Stimulated activated CD8-positive, alpha-beta memory T cell treated with anti-CD3 and anti-CD28 coated beads, Interleukin-15, amount 100 ng/mL, for 24 hours (primary cell): ENCODE measurements around the gene SUCO.

Source experiments
- DNase-seq: peaks from one replicate; pipeline ENCODE4 v3.0.0-alpha.2; 2020; ENCODE audit warnings: low read depth

The SUCO gene

DNA sequence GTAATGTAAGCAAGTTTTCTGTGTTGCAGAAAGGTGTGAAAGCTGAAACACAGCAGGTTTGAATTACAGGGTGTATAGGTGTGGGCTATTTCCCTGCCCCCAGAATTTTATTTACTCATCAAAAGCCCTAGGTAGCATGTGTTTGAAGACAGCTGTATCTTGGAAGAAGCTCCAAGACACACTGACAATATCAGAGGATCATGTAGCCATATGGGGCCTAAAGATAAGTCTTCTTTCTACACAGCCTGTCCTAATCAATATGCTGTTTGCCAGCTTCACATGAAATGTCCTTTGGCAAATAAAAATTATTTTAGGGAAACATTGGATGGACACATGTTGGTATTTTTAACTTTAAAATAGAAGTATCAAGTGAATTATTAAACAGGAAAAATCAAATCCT, 17.5 kb upstream of the SUCO start:
- DNase-seq, result no peak

DNA sequence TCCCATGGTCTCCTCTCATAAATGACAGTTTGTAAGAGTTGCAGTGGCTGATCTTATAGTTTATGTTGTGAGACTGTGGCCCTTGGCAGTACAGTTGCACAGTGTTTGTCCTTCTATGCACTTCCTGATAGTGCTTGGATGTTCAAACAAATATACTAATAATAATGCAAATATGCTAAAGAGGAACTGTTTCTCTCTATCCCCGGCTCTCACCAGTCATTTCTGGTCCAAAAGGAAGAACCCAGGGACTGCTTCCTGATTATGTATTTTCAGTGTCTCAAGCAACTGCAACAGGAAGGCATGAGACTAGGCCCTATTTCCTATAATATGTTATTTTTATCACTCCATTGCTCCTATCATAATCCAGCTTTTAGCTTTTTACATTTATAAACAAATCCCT, 17.0 kb upstream of the SUCO start:
- DNase-seq, result no peak

DNA sequence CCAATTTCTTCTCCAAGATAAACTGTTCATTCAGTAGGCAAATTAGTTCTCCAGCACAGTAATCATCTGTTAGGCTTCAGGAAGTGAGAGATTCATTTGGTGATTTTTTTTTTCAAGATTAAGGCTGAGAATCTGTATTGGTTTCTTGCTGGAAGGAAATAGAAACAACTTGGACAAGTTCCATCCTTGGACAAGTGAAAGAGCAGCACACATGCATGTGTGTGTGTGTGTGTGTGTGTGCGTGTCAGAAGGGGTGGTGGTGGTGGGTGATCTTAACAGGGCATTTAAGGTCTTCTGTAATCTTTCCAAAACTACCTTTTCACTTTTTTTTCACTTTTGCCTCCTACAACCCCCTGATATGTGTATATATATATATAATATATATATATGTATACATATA, 15.9 kb upstream of the SUCO start:
- DNase-seq, result no peak

DNA sequence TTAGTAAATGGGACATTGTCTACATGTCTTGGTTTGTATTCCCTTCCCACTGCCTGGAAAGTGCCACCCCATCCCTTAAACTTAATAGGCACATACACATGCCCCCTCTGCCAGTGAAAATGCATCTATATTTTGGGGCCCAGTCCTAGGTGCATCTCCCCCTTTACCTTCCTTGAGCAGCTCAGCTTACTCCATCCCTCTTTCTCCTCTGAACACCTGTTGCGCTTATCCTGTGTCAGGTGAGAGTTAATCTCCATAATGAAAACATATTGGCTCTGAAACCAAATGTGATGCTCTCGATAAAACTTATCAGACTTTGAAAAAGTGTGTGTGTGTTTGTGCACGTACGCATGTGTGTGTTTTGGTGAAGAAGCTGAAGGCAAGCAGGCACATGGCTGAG, 15.4 kb upstream of the SUCO start:
- no peak for DNase-seq

DNA sequence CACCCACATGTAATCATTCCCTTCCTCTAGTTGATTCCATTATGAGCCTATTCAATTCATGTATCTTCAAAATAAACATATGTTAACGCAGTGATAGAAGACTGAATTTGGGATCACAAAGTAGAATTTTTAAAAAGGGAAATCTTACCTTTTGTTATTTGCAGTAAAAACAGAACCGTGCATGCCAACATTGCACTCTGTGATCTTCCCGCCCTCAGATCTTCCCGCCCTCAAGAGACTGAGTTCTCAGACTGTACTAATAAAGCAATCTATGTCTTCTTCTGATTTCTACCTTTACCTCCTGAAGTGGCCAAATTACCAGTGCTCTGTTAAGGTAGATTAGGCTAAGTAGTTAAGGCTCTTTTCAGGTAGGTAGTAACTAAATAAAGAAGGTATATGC, 3.6 kb upstream of the SUCO start:
- no peak for DNase-seq

DNA sequence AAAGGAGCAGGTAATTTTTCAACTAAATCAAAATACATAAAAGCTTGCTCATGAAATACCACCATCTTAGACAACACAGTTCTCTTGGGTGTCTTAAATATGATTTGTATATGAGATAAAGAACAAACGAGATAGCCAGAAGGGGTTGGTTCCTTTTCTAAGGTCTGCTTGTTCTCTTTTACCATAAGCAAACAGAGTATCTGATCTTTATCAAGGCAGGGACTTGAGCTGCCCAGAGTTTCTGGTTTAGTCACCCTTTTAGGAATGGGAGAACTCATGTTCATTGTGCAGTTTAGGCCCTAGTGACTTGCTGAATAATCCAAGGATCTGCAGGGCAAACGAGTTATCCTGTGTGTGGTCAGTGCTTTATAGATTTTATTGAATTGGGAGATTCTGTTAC, 3.0 kb upstream of the SUCO start:
- no peak for DNase-seq

DNA sequence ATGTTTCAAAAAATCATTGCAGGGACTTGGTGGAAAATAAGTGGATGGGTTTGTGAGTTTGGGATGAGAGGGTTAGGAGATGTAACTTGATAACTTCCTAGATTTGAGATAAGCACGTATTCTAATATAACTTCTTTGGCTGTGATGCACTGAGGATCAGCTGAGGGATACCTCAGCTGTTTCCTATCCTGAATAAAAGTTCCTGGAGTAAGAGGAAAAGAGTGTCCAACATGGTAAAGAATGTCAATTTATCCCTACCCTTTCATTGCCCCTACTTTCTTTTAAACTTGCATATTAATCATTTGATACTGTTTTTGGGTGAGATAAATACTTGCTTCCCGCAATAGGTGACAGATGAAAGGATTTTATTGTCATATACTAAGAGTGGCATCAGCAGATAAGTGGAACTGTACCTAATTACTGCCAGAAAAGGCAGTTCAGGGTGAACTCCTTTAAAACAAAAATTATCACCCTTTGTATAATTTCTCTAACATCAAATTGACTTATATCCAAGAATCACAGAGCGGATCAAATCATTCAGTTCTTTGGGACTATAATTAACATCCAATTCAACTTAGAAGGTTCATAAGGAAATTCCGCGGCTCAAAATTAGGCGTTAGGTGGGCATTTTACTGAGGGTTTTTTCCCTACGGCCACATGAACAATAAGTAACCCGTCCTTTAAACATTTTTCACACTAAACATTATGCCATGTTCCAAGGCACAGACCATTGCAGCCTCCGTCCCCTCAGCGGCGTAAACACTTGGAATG, 1.4 kb upstream of the SUCO start:
- no peak for DNase-seq

DNA sequence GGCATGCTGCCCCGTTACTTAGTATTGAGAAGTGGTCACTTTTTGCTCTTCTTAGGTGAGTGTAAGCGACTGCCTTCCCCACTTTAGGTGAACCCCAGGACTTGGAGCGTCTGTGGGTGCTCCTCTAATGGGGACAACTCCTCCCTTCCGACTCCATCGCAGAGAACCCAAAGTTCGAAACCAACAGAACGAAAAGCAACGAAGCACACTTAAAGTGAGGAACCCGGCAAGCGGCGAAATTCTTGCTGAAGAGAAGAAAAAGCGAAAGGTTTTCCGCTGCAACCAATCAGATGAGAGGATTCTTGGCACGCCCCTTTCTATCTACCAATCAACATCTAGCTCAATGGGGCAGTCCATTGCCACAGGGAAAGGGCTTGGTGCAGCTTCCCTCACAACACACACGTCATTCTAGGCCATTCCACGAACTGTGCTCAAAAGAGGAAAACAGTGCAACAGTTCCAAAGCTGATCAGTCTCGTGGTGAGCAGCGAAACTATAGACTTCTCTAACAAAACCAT, 709 bp upstream of the SUCO start:
- DNase-seq, result peak; percentile 36

DNA sequence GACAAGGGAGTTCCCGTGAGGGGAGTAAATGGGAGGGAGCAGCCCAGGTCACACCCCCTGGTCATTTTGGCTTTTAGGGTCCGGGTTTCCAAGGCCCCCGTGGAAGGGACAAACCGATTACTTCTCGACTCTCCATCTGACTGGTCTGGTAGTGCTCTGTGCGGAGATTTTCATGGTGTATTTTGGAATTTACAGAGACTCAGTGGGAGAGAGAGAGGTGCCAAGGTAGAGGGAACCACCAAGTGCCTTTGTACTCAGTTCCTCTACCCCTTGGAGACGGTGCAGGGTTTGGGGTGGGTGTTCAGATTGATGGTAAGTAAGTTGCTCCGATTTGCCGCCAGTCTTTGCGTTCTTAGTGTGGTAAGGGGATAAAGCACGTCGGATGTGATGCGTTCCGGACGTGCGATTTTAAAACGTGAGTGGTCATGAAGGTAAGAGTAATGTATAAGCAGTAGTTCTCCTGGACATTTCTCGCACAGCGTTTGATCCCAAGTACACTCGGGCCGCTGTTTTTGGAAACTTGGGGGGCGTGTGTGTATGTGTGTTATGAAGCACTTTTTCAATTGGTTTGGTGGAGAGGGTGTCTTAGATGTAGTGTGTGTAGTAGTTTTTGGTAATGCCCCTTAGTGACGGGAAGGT, 682 bp downstream of the SUCO start:
- peak; percentile 6 for DNase-seq

DNA sequence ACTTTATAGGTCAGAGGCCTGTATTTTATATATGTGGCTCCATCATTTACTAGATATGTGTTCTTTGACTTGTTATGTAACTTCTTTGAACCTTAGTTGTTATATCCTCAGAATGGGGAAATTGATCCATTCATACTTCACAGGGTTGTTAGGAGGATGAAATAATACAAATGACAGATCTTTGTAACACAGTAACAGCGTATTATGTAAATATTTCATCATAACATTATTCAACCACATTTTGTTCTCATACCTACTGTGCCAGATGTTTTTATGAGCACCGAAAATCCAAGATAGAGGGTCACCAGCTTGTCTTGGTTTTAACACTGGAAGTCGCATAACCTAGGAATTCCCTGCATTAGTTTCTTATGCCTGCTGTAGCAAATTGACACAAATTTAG, 3.3 kb downstream of the SUCO start:
- DNase-seq, result no peak

DNA sequence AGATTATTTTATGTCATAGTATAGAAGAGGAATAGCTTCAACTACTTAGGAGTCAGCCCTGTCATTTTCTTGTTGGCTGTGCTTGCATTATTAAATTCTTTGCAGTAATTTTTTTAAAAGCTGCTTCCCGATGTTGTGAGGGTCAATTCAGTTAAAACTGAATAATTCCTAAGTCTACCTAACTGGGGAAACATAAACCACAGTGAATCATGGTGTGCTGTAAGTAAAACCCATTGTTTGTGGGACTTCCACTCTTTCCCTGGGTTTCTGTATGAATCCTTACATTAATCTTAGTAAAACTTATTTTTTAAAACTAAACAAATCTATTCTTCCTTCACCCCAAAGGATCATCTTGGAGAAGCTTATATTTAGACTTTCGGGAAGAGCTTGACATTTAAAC, 4.4 kb downstream of the SUCO start:
- no peak for DNase-seq

DNA sequence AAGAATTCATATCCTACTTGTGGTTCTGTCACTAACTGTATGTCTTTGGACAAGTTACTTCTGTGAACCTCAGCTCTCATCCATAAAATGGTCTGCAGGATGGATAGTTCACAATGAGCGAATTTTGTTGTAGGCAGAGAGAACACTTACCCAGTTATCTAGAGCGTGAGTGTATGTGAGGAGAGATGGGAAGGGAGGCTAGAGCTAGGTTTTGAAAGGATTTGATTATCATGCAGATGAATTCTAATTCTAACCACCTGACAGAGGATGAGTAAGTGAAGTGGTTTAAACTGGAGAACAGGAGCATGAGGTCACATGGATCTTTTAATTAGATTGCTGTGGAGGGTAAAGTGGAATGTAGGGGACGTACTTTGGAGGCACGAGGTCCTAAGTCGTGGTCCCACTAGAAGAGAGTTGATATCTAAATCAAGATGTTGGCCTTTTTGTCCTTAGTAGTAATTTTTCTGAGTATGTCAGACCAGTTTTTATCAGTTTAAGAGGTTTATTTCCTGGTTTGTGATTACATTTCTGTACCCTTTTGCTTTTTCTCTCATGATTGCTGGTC, 5.0 kb downstream of the SUCO start:
- no peak for DNase-seq

DNA sequence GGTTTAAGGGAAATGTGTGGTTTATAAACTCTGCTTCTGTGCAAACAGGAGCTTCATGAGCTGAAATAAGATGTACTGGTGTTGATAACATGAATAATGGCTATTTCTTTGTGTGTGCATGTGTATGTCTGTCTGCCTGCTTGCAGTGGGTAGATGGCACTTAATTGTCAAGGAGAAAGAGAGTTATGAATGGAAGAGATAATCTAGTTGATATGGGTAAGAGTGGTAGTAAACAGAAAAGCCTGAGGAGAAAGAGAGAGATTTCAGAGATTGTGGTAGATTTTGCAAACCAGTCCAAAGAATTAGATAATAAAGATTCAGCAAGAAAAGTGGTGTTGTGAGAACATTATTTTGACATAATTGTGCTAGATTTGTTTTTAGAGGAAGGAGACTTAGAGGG, 7.7 kb downstream of the SUCO start:
- no peak for DNase-seq

DNA sequence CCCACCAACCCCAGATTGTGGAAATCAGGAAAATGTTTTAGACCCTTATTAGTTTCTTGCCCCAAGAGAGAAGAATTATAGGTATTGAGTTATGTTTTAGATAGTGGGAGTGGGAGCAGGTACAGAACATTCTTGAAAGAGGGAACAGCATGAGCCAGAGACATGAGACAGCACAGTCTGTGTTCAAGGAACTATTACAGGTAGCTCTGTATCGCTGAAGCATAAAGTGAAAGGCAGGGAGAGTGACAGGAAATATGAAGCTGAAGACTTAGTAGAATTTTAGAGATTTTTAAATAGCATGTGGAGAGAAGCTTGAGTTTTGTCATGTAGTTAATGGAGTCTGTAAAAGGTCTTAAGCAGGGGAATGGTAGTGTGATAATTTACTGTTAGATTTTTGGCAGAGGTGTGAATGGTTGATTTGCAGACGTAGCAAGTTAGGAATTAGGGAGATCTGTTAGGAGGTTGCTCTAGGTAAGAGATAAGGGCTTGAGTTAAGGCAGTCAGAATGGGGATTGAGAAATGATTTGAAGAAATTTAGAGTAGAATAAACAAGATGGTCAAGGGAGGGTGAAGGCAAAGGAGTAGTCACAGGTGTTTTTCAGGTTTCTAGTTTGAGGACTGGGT, 11.6 kb downstream of the SUCO start:
- DNase-seq, result no peak

DNA sequence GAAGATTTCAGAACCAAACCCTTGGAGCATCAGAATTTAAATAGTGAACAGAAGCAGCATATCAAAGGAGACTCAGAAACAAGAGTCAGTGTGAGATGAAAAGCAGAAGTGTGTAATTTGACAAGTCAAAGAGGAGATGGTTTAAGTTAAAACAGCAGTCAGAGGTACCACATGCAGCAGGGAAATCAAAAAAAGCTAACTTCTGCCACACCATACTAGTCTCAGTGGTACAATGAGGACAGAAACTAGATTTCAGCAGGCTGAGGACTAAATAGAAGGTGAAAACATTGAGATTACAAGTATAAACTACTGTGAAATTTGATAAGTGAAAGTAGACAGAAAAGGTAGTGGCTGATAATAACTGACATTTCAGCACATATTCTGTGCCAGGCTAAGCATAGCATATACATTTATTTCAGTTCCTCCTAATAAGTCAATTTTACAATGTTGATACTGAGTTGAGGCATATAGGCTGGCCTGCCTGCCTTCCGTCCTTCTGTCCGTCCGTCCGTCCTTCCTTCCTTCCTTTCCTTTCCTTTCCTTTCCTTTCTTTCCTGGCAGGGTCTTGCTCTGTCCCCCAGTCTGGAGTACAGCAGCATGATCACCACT, 12.6 kb downstream of the SUCO start:
- DNase-seq, result no peak

DNA sequence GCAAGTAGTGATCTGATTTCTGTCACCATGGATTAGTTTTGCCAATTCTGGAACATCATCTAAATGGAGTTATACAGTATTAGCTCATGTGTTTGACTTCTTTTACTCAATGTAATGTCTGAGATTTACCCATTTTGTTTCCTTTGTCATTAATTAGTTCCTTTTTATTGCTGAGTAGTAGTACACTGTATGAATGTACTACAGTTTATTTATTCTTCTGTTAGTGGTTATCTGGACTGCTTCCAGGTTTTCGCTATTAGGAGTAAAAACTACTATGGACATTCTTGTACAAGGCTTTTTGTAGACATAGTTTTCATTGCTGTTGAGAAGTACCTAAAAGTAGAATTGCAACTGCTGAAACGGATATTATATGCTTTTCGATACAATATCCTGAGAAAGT, 14.1 kb downstream of the SUCO start:
- DNase-seq, result no peak

DNA sequence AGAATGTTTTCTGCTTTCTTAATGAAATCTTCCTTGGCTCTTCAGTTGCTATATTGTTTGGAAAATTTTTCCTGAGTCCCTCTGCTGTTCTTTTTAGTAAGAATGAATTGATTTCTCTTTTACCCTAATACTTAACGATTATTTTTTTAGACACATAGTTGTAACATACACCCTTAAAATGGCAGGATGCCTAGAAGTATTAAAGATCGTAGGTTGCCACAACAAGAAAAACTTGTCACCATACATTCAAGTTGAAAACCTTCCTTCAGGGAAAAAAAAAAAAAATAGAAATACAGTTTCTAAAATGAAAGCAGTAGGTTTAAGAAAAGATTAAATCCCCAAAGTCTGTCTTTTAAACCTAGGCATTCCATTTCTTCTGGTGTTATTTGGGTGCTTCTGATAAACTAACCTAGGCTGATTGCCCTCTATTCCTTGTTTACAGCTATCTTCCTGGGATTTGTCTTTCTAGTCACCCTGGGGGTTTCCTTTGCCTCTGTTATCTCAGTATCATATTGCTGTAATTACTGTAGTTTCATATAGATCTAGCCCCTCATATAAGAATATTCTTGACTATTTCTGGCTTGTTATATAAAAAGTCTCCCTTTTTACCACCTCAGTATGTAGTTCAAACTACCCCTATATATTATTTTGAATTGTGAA, 16.8 kb downstream of the SUCO start:
- DNase-seq, result no peak

DNA sequence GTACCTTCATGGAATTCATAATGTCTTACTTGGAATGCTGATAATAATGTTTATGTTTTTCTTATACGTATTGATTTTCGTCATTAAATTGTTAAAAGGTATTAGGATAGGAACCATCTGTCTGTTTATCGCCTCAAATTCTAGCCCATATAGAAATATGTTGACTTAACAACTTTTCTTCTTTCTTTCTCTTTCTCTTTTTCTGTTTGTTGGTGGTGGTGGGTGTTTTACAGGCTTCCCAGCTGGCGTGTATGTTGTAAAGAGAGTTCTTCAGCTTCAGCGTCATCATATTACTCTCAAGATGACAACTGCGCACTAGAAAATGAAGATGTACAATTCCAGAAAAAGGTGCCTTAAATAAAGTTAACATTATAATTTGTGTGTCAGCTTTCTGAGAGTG, 18.3 kb downstream of the SUCO start:
- DNase-seq, result no peak

DNA sequence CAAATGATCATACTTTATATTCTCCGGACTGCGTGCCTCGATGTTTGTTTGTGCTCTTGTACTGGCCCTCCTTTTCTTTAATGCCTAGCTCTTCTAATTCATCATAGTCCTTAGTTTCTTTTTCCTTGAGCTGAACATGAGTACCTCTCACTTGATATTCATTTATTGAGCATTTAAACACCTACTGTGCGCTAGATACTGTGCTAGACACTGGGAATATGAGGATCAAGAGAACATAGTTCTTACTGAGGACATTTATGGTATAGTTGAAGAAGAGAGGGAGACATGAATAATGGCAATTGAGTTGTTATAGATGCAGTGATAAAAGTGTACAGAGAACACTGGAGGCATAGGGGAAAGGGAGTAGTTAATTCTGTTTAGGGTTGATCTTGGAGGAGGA, 22.0 kb downstream of the SUCO start:
- no peak for DNase-seq

DNA sequence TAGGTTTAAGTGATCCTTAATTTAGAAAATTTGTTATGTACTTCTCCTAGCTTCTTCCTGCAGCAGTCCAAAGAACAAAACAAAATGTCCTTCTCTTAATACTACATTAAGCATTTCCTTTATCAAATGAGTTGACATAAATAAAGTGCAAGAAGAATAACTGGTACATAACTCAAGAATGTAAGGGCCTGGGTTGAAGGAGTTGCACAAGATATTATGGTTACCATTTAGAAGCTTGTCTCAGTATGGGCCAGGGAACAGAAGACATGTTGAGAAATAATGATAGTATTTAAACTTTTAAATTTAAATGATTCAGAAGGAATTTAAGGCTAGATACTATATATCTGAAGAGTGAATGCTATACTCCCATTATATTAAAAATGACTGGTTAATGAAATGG, 23.5 kb downstream of the SUCO start:
- no peak for DNase-seq

DNA sequence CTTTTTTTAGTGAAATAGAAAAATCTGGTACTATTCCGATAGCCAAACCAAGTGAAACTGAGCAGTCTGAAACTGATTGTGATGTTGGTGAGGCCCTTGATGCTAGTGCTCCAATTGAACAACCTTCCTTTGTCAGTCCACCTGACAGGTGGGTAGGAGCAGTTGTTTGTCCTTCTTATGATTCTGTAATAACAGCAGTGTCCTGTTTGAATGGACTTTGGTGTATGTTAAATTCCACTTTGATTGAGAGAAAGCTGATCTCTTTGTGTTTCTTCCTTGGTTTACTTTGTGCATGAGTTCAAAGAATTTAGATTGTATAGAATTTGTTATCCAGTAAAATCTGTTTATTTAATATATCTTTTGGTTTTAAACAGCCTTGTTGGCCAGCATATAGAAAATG, 24.3 kb downstream of the SUCO start:
- DNase-seq, result no peak

DNA sequence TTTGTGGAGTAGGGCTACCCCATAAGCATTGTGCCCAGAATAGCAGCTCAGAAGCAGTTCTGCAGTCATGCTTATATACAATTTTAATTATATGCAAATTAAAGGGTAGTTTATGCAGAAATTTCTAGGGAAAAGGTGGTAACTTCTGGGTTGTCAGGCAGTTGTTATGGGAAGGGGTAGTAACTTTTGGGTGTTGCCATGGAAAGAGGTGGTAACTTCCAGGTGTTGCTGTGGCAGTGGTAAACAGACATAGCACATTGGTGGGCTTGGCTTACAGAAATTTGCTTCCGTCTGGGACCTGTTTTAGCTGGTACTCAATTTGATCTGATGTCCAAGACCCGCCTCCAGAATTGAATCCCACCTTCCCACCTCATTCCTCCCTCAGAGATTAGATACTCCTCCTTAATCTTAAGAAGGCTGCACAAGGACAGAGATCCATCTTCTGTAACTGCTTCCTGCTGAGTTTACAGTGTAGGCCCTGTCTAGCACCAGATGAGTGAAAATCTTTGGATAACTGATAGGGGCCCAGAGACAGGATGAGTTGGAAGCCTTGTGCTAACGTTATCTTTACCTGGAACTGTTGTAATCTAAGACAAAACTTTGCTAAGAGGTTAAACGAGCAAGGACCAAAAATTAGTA, 26.7 kb downstream of the SUCO start:
- DNase-seq, result no peak
